Prostate gland (tissue), 2 donors: ENCODE results near the gene STOML3. TPM values are rescaled to one million over a fixed set of nuclear protein-coding genes. Genes with fewer than 3 reads are reported as not detected.

ENCODE experiments used
- DNase-seq: peaks from one replicate; pipeline ENCODE4 v3.0.0-alpha.2; 2019; ENCODE audit warnings: low spot score
- H3K27ac ChIP-seq, 2 donors: fragments of 200-600 bp; sonication (generic); 2 replicates each; pipeline ENCODE4 v1.5.1; 2017 to 2019
- H3K27me3 ChIP-seq: fragments of 200-600 bp; sonication (generic); replicated peaks from 2 replicates; pipeline ENCODE4 v1.5.1; 2019; ENCODE audit not compliant: insufficient read depth
- H3K36me3 ChIP-seq, 2 donors: fragments of 200-600 bp; sonication (generic); 1 replicate in 1 of 2; 2 replicates in 1 of 2; pipeline versions ENCODE4 v1.5.1 to v1.8.1; 2017 to 2019
- H3K4me1 ChIP-seq: fragments of 200-600 bp; sonication (generic); replicated peaks from 2 replicates; pipeline ENCODE4 v1.5.1; 2019
- H3K4me3 ChIP-seq, 2 donors: fragments of 200-600 bp; sonication (generic); 2 replicates each; pipeline ENCODE4 v1.5.1; 2017 to 2019
- H3K9me3 ChIP-seq: fragments of 200-600 bp; sonication (generic); 2 replicates; pipeline ENCODE4 v1.5.1; 2017
- POLR2A ChIP-seq: fragments of 450-650 bp; IDR thresholded peaks from one replicate; pipeline ENCODE4 v1.6.1; 2016; ENCODE audit warnings: antibody characterized with exemption, mild to moderate bottlenecking
- POLR2AphosphoS5 ChIP-seq: sonication (generic); formaldehyde crosslinking; IDR thresholded peaks from one replicate; pipeline ENCODE4 v1.6.1; 2017; ENCODE audit warnings: antibody characterized with exemption
- WGBS: methylation state at CpG from one replicate; pipeline ENCODE4 v1.1.5; 2018; 5-methylcytosine and 5-hydroxymethylcytosine counted together
- intact Hi-C: fragments of 100-400 bp; cut with DNase I; formaldehyde crosslinking; loops from one replicate; pipeline ENCODE4 v1.14.2; 2022
- total RNA-seq, 2 donors: library from RNA; depleted of rRNA; stranded (reverse); fragments of >200 nt; gene quantifications; one replicate each; pipeline ENCODE4 v1.1.0, GENCODE V29; 2016
- TF ChIP-seq, protein P1 (sequence below), 4 experiments: fragments of 200-600 bp in 2 of 4; fragments of 450-650 bp in 2 of 4; sonication (generic) in 2 of 4; IDR thresholded peaks; 1 replicate in 3 of 4; 2 replicates in 1 of 4; pipeline ENCODE4 v1.5.1; 2016 to 2019; ENCODE audit warnings: antibody characterized with exemption in 4 of 4, mild to moderate bottlenecking in 2 of 4, moderate library complexity in 2 of 4

Gene STOML3
- total RNA-seq, 2 donors from 2014 or later: not detected

DNA sequence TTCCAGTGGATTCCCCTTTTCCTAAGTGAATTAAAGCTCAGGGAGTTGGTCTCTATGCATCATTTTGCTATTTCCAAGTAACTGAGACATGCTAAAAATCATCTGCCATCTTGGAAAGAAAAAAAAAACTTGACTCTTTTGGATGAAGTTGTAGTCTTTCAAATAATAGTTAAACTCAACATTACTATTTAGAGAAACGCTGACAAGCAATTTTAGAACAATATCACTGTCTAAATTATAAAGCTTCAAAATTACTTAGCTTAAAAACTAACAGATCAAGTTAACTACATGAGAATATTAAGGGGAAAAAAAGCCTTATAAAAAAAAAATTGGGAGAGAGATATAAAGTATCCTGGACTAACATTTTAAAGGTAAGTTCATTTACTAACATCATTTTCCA lies 68.5 kb downstream of the STOML3 start:
- Histone ChIP-seq H3K27ac (no peak overlapping the region), H3K27me3 (no peaks in the 10 kb centered on the region), H3K4me3 (no peak overlapping the region), H3K9me3 (no peaks in the 10 kb centered on the region), H3K36me3 (no peaks in the 10 kb centered on the region), H3K4me1 (no peaks in the 10 kb centered on the region)
- TF ChIP-seq POLR2AphosphoS5 (no peak), POLR2A (no peak)
- TF ChIP-seq, protein P1, sequence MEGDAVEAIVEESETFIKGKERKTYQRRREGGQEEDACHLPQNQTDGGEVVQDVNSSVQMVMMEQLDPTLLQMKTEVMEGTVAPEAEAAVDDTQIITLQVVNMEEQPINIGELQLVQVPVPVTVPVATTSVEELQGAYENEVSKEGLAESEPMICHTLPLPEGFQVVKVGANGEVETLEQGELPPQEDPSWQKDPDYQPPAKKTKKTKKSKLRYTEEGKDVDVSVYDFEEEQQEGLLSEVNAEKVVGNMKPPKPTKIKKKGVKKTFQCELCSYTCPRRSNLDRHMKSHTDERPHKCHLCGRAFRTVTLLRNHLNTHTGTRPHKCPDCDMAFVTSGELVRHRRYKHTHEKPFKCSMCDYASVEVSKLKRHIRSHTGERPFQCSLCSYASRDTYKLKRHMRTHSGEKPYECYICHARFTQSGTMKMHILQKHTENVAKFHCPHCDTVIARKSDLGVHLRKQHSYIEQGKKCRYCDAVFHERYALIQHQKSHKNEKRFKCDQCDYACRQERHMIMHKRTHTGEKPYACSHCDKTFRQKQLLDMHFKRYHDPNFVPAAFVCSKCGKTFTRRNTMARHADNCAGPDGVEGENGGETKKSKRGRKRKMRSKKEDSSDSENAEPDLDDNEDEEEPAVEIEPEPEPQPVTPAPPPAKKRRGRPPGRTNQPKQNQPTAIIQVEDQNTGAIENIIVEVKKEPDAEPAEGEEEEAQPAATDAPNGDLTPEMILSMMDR (IDR thresholded peaks at IDR 0.05): no peak
- DNase-seq: no peak
- 92% methylated on average over 1 of the region's 1 CpG for WGBS
- intact Hi-C loops: no loop called here

DNA sequence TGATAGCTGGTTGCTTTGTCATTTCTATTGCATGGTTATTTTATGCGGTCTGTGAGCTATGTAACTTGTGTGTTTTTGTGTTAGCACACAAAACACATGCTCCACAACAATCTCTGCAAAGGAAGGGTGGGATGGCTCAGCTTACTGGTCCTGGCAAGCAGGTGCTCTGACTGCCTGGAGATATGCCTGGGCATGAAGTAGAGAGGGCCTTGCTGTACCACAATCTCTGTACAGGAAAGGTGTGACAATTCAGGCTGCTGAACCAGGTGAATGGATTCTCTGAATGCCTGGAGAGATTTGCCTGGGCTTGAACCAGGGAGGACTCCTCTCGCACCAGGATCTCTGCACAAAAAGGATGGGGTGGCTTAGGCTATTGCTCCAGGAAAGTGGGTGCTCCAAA lies 69.5 kb downstream of the STOML3 start:
- no peaks in the 10 kb centered on the region for H3K4me1 ChIP-seq
- H3K9me3 ChIP-seq: no peaks in the 10 kb centered on the region
- H3K27me3 ChIP-seq: no peaks in the 10 kb centered on the region
- intact Hi-C loops: no loop called here
- TF ChIP-seq POLR2AphosphoS5 (no peak), POLR2A (no peak)
- TF ChIP-seq, protein P1 (IDR thresholded peaks at IDR 0.05): no peak
- H3K36me3 ChIP-seq: no peaks in the 10 kb centered on the region
- H3K27ac ChIP-seq: no peak overlapping the region
- no peak for DNase-seq
- no peak overlapping the region for H3K4me3 ChIP-seq
- 72% methylated on average over 2 of the region's 2 CpGs for WGBS

Other genes with a start within 250 kb of the STOML3 start
- gene PROSER1, start 47.3 kb upstream of the STOML3 start, total RNA-seq: 10 to 100 TPM; 33.6 to 39.5 TPM
- 10 to 100 TPM; 10.1 to 17.8 TPM for gene NHLRC3, start 47.6 kb upstream of the STOML3 start, total RNA-seq